Suprapubic skin (tissue), 4 donors: ENCODE data around the gene REXO1. TPM values are rescaled to one million over a fixed set of nuclear protein-coding genes. Genes with fewer than 3 reads are reported as not detected.
A peak's percentile ranks its signal among the peaks of the same experiment; 100 is the strongest.
"Not testable (repeated sequence)": the region's sequence is repeated elsewhere in the genome, so short reads cannot be mapped to it uniquely, and the experiment has no call there.

Experiments
- DNase-seq, 2 donors: peaks; one replicate each; pipeline ENCODE4 v3.0.0-alpha.2; 2019; ENCODE audit warnings: low spot score in 2 of 2
- H3K27ac ChIP-seq: fragments of 200-600 bp; sonication (generic); one replicate; pipeline ENCODE4 v1.5.1; 2019
- H3K27me3 ChIP-seq: fragments of 200-600 bp; sonication (generic); one replicate; pipeline ENCODE4 v1.5.1; 2019
- H3K36me3 ChIP-seq: fragments of 200-600 bp; sonication (generic); one replicate; pipeline ENCODE4 v1.5.1; 2019
- H3K4me1 ChIP-seq: fragments of 200-600 bp; sonication (generic); one replicate; pipeline ENCODE4 v1.5.1; 2019
- H3K4me3 ChIP-seq: fragments of 200-600 bp; sonication (generic); one replicate; pipeline ENCODE4 v1.5.1; 2019; ENCODE audit warnings: mild to moderate bottlenecking
- H3K9me3 ChIP-seq: fragments of 200-600 bp; sonication (generic); one replicate; pipeline ENCODE4 v1.5.1; 2019
- CTCF ChIP-seq, 2 donors: fragments of 200-600 bp in 1 of 2; fragments of 450-650 bp in 1 of 2; sonication (generic) in 1 of 2; IDR thresholded peaks; one replicate each; pipeline ENCODE4 v1.5.1; 2016 to 2019; ENCODE audit warnings: antibody characterized with exemption in 2 of 2, mild to moderate bottlenecking in 1 of 2, moderate library complexity in 1 of 2
- EP300 ChIP-seq: sonication (generic); formaldehyde crosslinking; IDR thresholded peaks from one replicate; pipeline ENCODE4 v1.6.1; 2017; ENCODE audit warnings: antibody characterized with exemption
- POLR2A ChIP-seq, 2 donors: fragments of 450-650 bp; IDR thresholded peaks; one replicate each; pipeline ENCODE4 v1.6.1; 2017; ENCODE audit warnings: antibody characterized with exemption in 2 of 2, mild to moderate bottlenecking in 2 of 2, moderate library complexity in 2 of 2
- POLR2AphosphoS5 ChIP-seq, 3 donors: sonication (generic); formaldehyde crosslinking; IDR thresholded peaks; one replicate each; pipeline ENCODE4 v1.6.1; 2017; ENCODE audit warnings: antibody characterized with exemption in 3 of 3
- WGBS: methylation state at CpG from one replicate; pipeline ENCODE4 v1.1.5; 2018; 5-methylcytosine and 5-hydroxymethylcytosine counted together
- total RNA-seq, 4 donors: library from RNA; depleted of rRNA; stranded (reverse); fragments of >200 nt; gene quantifications; one replicate each; pipeline ENCODE4 v1.1.0, GENCODE V29; 2016

Gene REXO1
- total RNA-seq, 4 donors from 2014 or later: 31.8 to 63.1 (median 38.3) TPM

GRCh38 chr19:1882089-1882785 lies 34.0 kb upstream of the REXO1 start:
- TF ChIP-seq POLR2A (IDR thresholded peaks at IDR 0.05) (no peak), POLR2AphosphoS5 (IDR thresholded peaks at IDR 0.05) (no peak), EP300 (no peak), CTCF (IDR thresholded peaks at IDR 0.05) (no peak)
- no peaks in the 10 kb centered on the region for H3K27me3 ChIP-seq
- H3K27ac ChIP-seq: peak overlapping the region; percentile 56
- DNase-seq: no peak
- H3K36me3 ChIP-seq: peaks cover 14% of the 10 kb centered on the region
- H3K4me3 ChIP-seq: peak overlapping the region; percentile 98
- H3K9me3 ChIP-seq: no peaks in the 10 kb centered on the region
- H3K4me1 ChIP-seq: peaks cover 50% of the 10 kb centered on the region
- 55% methylated on average over 14 of the region's 31 CpGs for WGBS

- DNase-seq, H3K27me3 ChIP-seq, H3K9me3 ChIP-seq: not testable (repeated sequence)
- H3K36me3 ChIP-seq: peaks cover 14% of the 10 kb centered on the region
- H3K4me3 ChIP-seq: peak overlapping the region; percentile 32
- WGBS: 58% methylated on average over 7 of the region's 44 CpGs
- peaks cover 55% of the 10 kb centered on the region for H3K4me1 ChIP-seq
- H3K27ac ChIP-seq: peak overlapping the region; percentile 56
Observed at GRCh38 chr19:1881393-1882088, 33.3 kb upstream of the REXO1 start.

GRCh38 chr19:1880611-1881392 lies 32.5 kb upstream of the REXO1 start:
- no peaks in the 10 kb centered on the region for H3K9me3 ChIP-seq
- peak overlapping the region; percentile 32 for H3K4me3 ChIP-seq
- H3K27me3 ChIP-seq: no peaks in the 10 kb centered on the region
- TF ChIP-seq POLR2AphosphoS5 (IDR thresholded peaks at IDR 0.05) (no peak), CTCF (IDR thresholded peaks at IDR 0.05) (no peak), POLR2A (IDR thresholded peaks at IDR 0.05) (no peak), EP300 (no peak)
- peaks cover 60% of the 10 kb centered on the region for H3K4me1 ChIP-seq
- H3K27ac ChIP-seq: peak overlapping the region; percentile 56
- WGBS: 92% methylated on average over 6 of the region's 35 CpGs
- no peak for DNase-seq
- H3K36me3 ChIP-seq: peaks cover 14% of the 10 kb centered on the region

- not testable (repeated sequence) for DNase-seq, H3K9me3 ChIP-seq, H3K27me3 ChIP-seq, H3K27ac ChIP-seq, H3K4me3 ChIP-seq
- peaks cover 14% of the 10 kb centered on the region for H3K36me3 ChIP-seq
- H3K4me1 ChIP-seq: peaks cover 65% of the 10 kb centered on the region
- WGBS: 84% methylated on average over 11 of the region's 17 CpGs
Observed at GRCh38 chr19:1879982-1880381, 31.7 kb upstream of the REXO1 start.

GRCh38 chr19:1878583-1878982 lies 30.3 kb upstream of the REXO1 start:
- not testable (repeated sequence) for DNase-seq, H3K27me3 ChIP-seq, H3K27ac ChIP-seq, H3K4me3 ChIP-seq, H3K9me3 ChIP-seq
- H3K36me3 ChIP-seq: peaks cover 14% of the 10 kb centered on the region
- WGBS: 86% methylated on average over 3 of the region's 8 CpGs
- H3K4me1 ChIP-seq: peaks cover 66% of the 10 kb centered on the region

- Histone ChIP-seq H3K4me3 (peak overlapping the region; percentile 99), H3K36me3 (peaks cover 14% of the 10 kb centered on the region), H3K4me1 (peaks cover 66% of the 10 kb centered on the region)
- not testable (repeated sequence) for H3K27me3 ChIP-seq, H3K9me3 ChIP-seq, H3K27ac ChIP-seq, DNase-seq
- WGBS: 51% methylated on average over 24 of the region's 47 CpGs
Observed at GRCh38 chr19:1877280-1877660, 29.0 kb upstream of the REXO1 start.

- DNase-seq: peak in 1 of 2 donors; percentile 71
- not testable (repeated sequence) for H3K27me3 ChIP-seq, H3K9me3 ChIP-seq
- peak overlapping the region; percentile 99 for H3K4me3 ChIP-seq
- peaks cover 65% of the 10 kb centered on the region for H3K4me1 ChIP-seq
- peaks cover 17% of the 10 kb centered on the region for H3K36me3 ChIP-seq
- WGBS: 15% methylated on average over 23 of the region's 53 CpGs
- H3K27ac ChIP-seq: peak overlapping the region; percentile 98
Observed at GRCh38 chr19:1876496-1877279, 28.4 kb upstream of the REXO1 start.
